Adrenal gland (tissue), 5 donors: ENCODE results near the gene TIA1.

Source experiments
- CTCF ChIP-seq, 6 experiments: fragments of 450-650 bp in 4 of 6; fragments of 200-600 bp in 2 of 6; sonication (generic) in 1 of 6; IDR thresholded peaks; 1 replicate in 5 of 6; 2 replicates in 1 of 6; pipeline versions ENCODE4 v1.5.1 to v1.8.0; 2016 to 2021; ENCODE audit warnings: antibody characterized with exemption in 6 of 6, mild to moderate bottlenecking in 2 of 6, moderate library complexity in 1 of 6
- POLR2A ChIP-seq, 2 donors: fragments of 450-650 bp; IDR thresholded peaks; one replicate each; pipeline ENCODE4 v1.6.1; 2017; ENCODE audit warnings: antibody characterized with exemption in 2 of 2, mild to moderate bottlenecking in 2 of 2, moderate library complexity in 1 of 2
- donor health status: DM: no; HTN: no; CAD: no.

DNA sequence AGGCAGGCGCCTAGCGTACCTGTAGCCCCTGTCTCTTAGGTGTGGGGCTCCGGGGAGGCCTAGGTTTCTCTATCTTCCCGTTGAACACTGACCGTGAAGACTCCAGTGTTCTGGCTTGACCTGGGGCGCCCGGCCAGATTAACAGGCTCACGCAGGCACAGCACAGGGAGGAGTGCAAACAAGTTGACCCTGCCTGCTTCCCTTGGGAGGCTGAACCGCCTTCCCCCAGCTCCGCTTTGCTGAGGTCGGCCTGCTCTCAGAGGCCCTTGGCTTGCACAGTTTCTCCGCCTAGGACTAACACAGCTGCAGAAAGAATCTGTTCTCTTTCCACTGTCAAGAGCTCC, 10.1 kb upstream of the TIA1 start:
- TF ChIP-seq CTCF (IDR thresholded peaks at IDR 0.05) (no peak), POLR2A (IDR thresholded peaks at IDR 0.05) (no peak)
